Erythroblast (primary cell): ENCODE results near the gene ANKFN1.
A peak's percentile ranks its signal among the peaks of the same experiment; 100 is the strongest.

Source experiments
- DNase-seq, 2 experiments: peaks; one replicate each; lab custom pipeline; 2025; lab: John Stamatoyannopoulos, UW
- GATA1 ChIP-seq: IDR thresholded peaks from 2 replicates; pipeline ENCODE4 v1.6.1; 2011; ENCODE audit warnings: low read depth, mild to moderate bottlenecking, control low read depth, low read length, moderate library complexity
- POLR2A ChIP-seq: IDR thresholded peaks from 2 replicates; pipeline ENCODE4 v1.6.1; 2011; ENCODE audit warnings: mild to moderate bottlenecking, low read length

Gene ANKFN1

DNA sequence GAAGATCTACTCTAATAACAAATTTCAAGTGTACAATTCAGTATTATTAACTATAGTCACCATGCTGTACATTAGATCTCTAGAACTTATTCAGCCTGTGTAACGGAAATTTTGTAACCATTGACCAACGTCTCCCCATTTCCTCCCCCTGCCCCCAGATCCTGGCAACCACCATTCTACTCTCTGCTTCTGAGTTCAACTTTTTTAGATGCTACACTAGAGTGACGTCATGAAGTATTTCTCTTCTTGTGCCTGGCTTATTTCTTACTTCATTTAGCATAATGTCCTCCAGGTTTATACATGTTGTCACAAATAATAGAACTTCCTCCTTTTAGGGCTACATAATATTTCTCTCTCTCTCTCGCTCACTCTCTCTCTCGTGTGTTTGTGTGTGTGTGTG lies 157.5 kb downstream of the ANKFN1 start:
- no peak for DNase-seq
- TF ChIP-seq GATA1 (no peak), POLR2A (no peak)

DNA sequence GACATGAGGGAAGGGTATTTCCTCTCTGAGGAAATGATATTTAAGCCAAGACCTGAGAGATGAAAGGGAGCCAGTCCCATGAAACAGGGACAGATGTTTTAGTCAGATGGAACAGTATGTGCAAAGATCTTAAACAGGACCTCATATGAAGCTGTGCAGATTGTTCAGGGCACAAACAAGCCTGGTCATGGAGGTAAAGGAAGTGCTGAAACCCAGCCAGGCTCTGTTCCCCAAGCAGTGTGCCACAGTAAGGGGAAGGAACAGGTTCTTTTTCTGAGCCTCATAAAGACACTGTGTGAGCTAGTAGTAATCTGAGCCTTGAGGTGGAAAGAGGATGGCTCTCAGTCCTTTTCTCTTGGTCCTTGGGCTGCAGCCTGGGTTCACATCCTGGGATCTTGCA lies 159.9 kb downstream of the ANKFN1 start:
- DNase-seq = no peak
- TF ChIP-seq GATA1 (no peak), POLR2A (no peak)

DNA sequence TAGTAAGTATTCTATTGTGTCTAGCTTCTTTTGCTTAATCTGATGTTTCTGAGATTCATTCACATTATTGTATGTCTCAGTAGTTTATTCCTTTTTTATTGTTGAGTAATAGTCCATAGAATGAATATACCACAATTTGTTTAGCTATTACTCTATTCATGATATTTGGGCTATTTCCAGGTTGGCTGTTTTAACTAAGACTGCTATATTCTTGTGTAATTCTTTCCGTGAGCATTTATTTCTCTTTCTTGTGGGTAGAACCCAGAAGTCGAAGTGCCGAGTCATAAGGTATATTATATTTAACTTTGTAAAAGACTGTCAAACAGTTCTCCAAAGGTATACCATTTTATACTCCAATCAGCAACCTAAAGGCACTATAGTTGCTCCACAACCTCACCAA lies 160.8 kb downstream of the ANKFN1 start:
- TF ChIP-seq POLR2A (no peak), GATA1 (no peak)
- no peak for DNase-seq

DNA sequence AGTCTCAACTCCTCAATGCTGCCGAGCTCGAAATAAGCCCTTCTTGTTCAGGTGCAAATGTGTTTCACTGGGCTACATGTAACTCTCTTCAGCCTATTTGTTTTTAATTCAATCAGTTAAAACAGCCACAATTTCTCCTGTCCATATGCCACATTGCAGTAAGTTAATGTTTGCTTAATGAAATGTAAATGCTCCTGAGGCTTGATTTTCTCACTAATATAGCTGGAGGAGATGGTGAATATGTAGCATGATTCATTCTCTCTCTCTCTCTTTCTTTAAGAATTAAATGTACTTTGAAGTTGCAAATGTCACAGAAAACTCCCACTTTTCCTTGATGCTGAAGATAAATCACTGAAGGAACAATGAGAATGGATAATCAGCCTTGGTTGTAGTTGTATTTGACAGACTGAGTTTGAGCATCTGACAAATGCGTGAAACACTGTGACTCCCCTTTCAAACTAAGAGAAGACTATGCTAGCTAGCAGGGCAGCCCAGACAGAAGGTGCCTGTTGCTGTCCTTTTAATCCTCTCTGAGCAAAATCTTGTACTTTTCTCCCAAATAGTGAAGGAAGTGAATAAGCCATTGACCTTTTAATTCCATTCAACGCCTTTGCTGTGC lies 161.8 kb downstream of the ANKFN1 start:
- no peak for DNase-seq
- TF ChIP-seq POLR2A (no peak), GATA1 (no peak)

DNA sequence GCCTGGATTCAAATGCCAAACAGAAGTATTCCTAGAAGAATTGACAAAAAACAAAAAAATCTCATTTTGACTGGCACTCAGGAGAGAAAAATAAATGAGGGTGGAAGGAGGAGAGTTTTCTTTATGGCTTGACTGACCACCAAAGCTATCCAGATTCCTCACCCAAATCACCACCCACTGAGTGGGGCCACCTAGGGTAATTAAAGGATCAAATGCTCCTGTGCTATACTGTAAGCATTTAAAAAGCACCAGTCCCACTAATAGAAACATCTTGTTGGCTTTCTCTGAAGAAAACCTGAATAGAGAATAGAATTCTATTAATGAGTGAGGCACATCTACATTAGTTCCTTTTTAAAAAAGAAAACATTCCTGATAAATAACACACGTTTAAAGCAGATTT lies 163.3 kb downstream of the ANKFN1 start:
- DNase-seq = no peak
- no peak for TF ChIP-seq POLR2A
- no peak for TF ChIP-seq GATA1

DNA sequence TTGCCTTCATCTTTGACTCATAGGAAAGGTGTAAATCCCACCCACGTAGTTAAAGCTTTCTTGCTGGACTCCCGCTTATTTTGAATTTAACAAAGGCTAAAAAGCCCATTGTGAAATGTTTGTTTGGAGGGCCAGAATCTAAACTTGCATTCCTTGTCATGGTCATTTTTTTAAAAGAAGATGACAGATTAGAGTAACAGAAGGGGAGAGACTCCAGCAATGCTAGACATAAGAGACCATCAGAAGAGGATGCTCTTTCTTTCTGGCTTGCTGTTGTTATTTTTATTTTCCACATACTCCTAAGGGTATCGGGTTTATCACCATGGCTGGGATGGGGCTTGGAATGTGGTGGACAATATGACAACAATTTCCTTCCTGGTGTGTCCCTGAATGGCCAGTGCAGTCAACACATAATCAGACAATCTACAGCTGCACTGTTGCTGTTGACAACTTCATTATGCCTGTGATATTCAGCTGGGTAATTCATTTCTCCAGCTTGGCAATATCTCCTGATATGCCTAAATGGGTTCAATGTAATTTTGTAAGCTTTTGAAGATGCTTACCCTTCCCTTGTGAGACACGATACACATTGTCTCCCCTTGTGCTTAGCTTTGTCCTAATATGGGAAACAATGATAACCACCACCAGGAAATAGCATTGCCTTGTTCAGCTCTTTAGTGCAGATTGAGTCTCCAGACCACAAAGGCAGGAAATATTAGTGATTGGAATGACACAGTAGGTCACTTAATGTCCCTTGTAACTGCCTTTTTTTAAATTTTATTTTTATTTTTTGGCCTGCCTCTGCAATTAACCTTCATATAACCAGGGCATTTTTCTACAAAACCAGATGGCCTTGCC lies 164.3 kb downstream of the ANKFN1 start:
- TF ChIP-seq GATA1 (no peak), POLR2A (no peak)
- DNase-seq = no peak

DNA sequence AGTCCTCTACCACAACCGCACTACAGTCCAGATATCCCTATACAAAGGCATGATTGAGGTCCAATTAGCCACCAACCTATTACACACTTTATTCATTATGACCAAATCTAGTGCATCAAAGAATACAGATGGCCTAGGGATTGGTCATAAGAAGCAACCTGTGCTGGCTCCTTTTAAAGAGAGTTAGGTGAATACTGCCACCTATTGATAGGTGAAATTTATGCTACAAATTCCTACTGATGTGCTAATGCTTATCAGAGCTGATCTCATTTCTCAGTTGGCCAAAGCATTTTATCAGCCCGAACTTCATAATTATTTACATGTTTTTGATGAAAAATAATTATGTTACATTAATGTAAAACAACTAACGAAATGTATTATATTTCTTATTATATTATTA lies 166.3 kb downstream of the ANKFN1 start:
- TF ChIP-seq GATA1 (no peak), POLR2A (no peak)
- DNase-seq = peak; percentile 17 to 44

DNA sequence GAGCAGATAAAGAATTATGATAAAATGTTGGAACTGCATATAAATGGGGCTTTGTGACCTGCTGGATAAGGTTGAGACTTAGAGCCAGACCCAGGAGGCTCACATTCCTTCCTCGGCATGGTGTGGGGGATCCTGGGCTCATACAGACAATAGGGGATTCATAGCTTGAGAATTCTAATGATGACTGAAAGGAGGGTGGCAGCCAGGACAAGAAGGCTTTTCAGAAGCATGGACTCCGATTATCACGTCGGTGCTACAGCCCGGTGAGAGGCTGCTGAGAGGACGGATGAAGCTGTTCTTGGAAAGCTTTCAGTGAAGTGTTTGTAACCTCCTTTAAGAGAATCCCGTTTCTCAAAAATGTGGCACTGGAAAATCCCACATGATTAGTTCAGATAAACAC lies 167.2 kb downstream of the ANKFN1 start:
- DNase-seq = no peak
- TF ChIP-seq GATA1 = no peak
- TF ChIP-seq POLR2A = no peak

DNA sequence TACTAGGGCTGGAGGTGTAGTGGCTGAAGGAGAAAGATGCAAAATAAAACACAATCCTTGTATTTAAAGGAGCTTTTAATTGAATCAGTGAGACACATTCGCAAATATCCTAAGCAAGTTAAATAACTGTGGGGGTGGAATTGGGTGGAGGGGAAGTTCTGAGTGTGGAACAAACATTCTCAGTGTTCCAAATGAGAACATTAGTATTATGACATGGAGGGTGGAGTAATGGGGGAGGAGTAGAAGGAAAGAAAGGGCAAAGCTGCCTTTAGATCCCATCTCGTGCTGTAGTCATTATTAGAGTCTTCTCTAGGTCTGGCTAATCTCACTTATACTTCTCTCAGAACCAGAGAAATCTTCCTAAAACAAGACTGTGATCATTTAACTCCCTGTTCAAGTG lies 169.7 kb downstream of the ANKFN1 start:
- DNase-seq = no peak
- TF ChIP-seq GATA1 (no peak), POLR2A (no peak)

DNA sequence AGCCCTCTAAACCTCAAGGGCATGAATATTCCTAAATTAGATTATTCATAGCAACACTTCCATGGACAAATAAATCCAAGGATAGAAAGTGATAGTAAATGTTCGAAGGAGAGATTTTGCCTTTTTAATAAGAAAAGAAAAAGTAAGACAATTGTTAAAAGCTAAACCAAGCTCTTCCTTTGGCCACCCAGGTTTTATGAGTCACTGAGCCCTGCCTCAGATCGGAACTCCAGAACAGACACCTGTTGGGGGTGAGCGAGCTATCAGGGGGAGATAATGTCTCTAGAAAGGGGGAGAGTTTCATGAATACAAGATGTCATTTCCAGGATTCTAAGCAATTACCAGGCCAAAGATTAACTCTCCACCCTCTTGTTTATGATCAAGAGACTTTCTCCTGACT lies 171.4 kb downstream of the ANKFN1 start:
- TF ChIP-seq POLR2A (no peak), GATA1 (no peak)
- DNase-seq = no peak

DNA sequence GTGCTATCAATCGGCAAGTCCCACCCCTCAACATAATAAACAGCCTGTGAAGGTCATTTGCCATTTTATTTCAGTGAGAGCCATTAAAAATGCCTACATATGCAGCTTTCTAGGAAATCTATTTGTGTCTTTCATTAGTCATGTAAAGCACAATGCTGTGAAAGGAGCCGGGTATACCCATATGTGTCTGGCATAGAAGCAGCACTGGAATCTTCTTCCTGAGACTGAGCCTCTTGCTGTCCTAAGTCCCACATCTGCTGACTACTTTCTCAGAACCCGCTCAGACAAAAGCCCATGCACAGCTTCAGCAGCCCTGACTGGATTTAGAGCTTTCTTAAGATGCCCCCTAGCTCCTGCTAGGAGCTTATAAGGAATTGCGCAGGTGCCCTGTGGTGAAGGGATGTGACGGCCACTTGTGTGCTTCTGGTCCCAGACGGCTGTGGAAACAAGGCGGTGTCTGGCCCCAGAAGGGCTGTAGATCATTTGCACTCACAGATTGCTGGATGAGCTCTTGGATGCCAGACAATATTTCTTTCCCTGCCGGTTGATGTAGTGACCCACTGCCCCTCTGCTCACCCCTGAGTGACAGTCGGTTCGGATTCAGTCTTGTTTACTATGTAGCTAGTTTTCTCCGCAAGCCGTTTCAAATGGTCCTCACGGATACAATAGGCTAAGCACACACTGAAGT lies 172.2 kb downstream of the ANKFN1 start:
- TF ChIP-seq GATA1 (no peak), POLR2A (no peak)
- no peak for DNase-seq

DNA sequence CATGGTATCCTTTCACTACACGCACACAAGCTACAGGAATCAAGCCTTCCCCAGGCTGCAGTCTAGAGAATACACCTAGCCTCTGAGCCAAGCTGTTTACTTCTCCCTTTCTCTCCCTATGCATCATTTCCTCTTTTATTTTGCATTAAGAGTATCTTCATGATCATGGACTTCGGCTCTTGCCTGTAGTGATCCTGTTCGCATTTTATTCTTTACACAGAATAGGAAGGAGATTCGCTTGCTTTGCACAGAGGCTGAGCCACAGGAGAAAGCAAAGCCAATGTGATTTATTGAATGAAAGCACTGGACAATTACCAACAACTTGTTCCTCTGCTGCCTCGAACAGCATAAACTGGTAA lies 172.7 kb downstream of the ANKFN1 start:
- TF ChIP-seq POLR2A (no peak), GATA1 (no peak)
- DNase-seq = no peak

DNA sequence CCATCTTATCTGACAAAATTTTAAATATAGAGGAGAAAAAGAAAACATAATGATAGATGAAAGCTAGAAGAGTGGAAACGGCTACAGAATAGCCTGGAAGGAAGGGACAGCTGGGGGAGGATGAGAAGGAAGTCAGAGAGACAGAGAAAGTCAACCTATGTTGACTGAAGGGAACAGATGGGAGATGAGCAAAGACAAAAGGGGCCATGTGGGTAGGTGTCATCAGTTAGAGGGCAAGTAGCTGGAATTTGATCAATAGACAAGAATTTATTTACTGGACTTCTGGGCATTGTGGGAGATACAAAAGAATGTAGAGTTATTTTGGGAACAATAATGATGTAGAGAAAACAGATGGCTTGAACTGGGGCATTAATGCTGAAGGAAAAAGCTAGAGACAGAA lies 194.4 kb downstream of the ANKFN1 start:
- TF ChIP-seq POLR2A = no peak
- no peak for TF ChIP-seq GATA1
- no peak for DNase-seq

DNA sequence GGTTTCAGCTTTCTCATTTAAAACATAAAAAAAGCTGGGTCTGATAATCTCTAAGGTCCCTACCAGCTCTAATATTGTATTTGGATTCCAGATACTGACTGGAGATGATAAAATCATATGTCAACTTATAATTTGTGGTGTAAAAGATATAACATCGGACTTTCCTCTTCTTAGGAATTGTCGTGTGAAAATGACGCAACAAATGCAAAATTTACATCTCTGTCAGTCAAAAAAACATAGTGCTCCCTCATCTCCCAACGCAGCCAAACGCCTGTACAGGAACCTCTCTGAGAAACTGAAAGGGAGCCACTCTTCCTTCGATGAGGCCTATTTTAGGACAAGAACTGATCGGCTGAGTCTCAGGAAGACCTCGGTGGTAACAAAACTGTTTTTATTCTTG lies 197.3 kb downstream of the ANKFN1 start:
- no peak for TF ChIP-seq POLR2A
- TF ChIP-seq GATA1 = no peak
- no peak for DNase-seq
